ENCODE data around the gene METTL15. TPM values are rescaled to one million over a fixed set of nuclear protein-coding genes. Genes with fewer than 3 reads are reported as not detected.

METTL15 gene
- total and polyA plus RNA-seq, 10 donors, result 3.7 to 23.7 (median 15.5) TPM

- intact Hi-C loops (cut with DNase I; ENCODE audit: low total_unique reads), result no loop called here
- H3K36me3 ChIP-seq, result peaks cover 0 to 60% (median 2%) of the 10 kb centered on the region in 6 donors
- TF ChIP-seq POLR2A (IDR thresholded peaks at IDR 0.05), result no peak
- no peak for TF ChIP-seq POLR2AphosphoS5 (IDR thresholded peaks at IDR 0.05)
- TF ChIP-seq CTCF (IDR thresholded peaks at IDR 0.05 in 8 of 11, conservative IDR thresholded peaks at IDR 0.05 in 3 of 11), result no peak
These were observed 29.2 kb downstream of the METTL15 start for GRCh38 chr11:28137366-28137765.

GRCh38 chr11:28137832-28138231 is 29.6 kb downstream of the METTL15 start:
- no peaks in the 10 kb centered on the region for H3K4me1 ChIP-seq
- H3K27me3 ChIP-seq (replicated peaks in 1 of 7), result no peaks in the 10 kb centered on the region

More at GRCh38 chr11:28137366-28137765, 29.2 kb downstream of the METTL15 start:
- Histone ChIP-seq H3K27me3 (replicated peaks in 1 of 7) (no peaks in the 10 kb centered on the region), H3K4me1 (no peaks in the 10 kb centered on the region), H3K27ac (no peak overlapping the region), H3K9me3 (peaks cover 4 to 74% (median 65%) of the 10 kb centered on the region in 8 donors), H3K4me3 (no peak overlapping the region)
- no peak for DNase-seq
- 94 to 98% (median 97%) methylated on average over 3 of the region's 3 CpGs for WGBS, 5 donors

GRCh38 chr11:28139841-28140415 is 31.7 kb downstream of the METTL15 start:
- DNase-seq, result no peak
- 95 to 99% (median 98%) methylated on average over 5 of the region's 5 CpGs for WGBS, 5 donors
- peaks cover 0 to 5% (median 0%) of the 10 kb centered on the region in 6 donors for H3K4me1 ChIP-seq
- H3K27me3 ChIP-seq (replicated peaks in 1 of 7), result no peaks in the 10 kb centered on the region
- no peak overlapping the region for H3K4me3 ChIP-seq
- no peak for TF ChIP-seq POLR2A (IDR thresholded peaks at IDR 0.05)
- TF ChIP-seq CTCF (IDR thresholded peaks at IDR 0.05 in 8 of 11, conservative IDR thresholded peaks at IDR 0.05 in 3 of 11), result no peak
- TF ChIP-seq POLR2AphosphoS5 (IDR thresholded peaks at IDR 0.05), result no peak
- peaks cover 4 to 68% (median 63%) of the 10 kb centered on the region in 8 donors for H3K9me3 ChIP-seq
- no peak overlapping the region for H3K27ac ChIP-seq
- H3K36me3 ChIP-seq, result peaks cover 0 to 42% (median 2%) of the 10 kb centered on the region in 6 donors
- intact Hi-C loops (cut with DNase I; ENCODE audit: low total_unique reads), result no loop called here

More at GRCh38 chr11:28137832-28138231, 29.6 kb downstream of the METTL15 start:
- TF ChIP-seq POLR2AphosphoS5 (IDR thresholded peaks at IDR 0.05), result no peak
- TF ChIP-seq CTCF (IDR thresholded peaks at IDR 0.05 in 8 of 11, conservative IDR thresholded peaks at IDR 0.05 in 3 of 11), result no peak
- TF ChIP-seq POLR2A (IDR thresholded peaks at IDR 0.05), result no peak
- no peak overlapping the region for H3K4me3 ChIP-seq
- peaks cover 4 to 74% (median 65%) of the 10 kb centered on the region in 8 donors for H3K9me3 ChIP-seq
- no peak overlapping the region for H3K27ac ChIP-seq
- 95 to 97% (median 97%) methylated on average over 1 of the region's 1 CpG for WGBS, 5 donors
- DNase-seq, result no peak
- intact Hi-C loops (cut with DNase I; ENCODE audit: low total_unique reads), result no loop called here
- H3K36me3 ChIP-seq, result peaks cover 0 to 60% (median 2%) of the 10 kb centered on the region in 6 donors

GRCh38 chr11:28140689-28141455 is 32.7 kb downstream of the METTL15 start:
- Histone ChIP-seq H3K36me3 (peaks cover 0 to 32% (median 2%) of the 10 kb centered on the region in 6 donors), H3K27me3 (replicated peaks in 1 of 7) (no peaks in the 10 kb centered on the region), H3K4me1 (peaks cover 0 to 6% (median 0%) of the 10 kb centered on the region in 6 donors), H3K27ac (no peak overlapping the region), H3K9me3 (peaks cover 4 to 58% (median 55%) of the 10 kb centered on the region in 8 donors), H3K4me3 (no peak overlapping the region)
- intact Hi-C loops (cut with DNase I; ENCODE audit: low total_unique reads), result no loop called here
- DNase-seq, result no peak
- no peak for TF ChIP-seq CTCF (IDR thresholded peaks at IDR 0.05 in 8 of 11, conservative IDR thresholded peaks at IDR 0.05 in 3 of 11)
- TF ChIP-seq POLR2AphosphoS5 (IDR thresholded peaks at IDR 0.05), result no peak
- TF ChIP-seq POLR2A (IDR thresholded peaks at IDR 0.05), result no peak
- 95 to 99% (median 98%) methylated on average over 9 of the region's 9 CpGs for WGBS, 5 donors
